ENCODE measurements around the gene ITGB7.
A peak's percentile ranks its signal among the peaks of the same experiment; 100 is the strongest.
"Not testable (repeated sequence)": the region's sequence is repeated elsewhere in the genome, so short reads cannot be mapped to it uniquely, and the experiment has no call there.

The ITGB7 gene

GRCh38 chr12:53217051-53217930, 10.2 kb upstream of the ITGB7 start:
- DNase-seq: no peak

GRCh38 chr12:53215497-53215896, 8.4 kb upstream of the ITGB7 start:
- no peak for DNase-seq

GRCh38 chr12:53214687-53215455, 7.8 kb upstream of the ITGB7 start:
- DNase-seq: no peak

- no peak for DNase-seq
Measured at GRCh38 chr12:53214221-53214620, 7.2 kb upstream of the ITGB7 start.

- DNase-seq: peak; percentile 80
Measured at GRCh38 chr12:53213348-53213747, 6.3 kb upstream of the ITGB7 start.

- no peak for DNase-seq
Measured at GRCh38 chr12:53212931-53213330, 5.9 kb upstream of the ITGB7 start.

GRCh38 chr12:53211476-53212381, 4.7 kb upstream of the ITGB7 start:
- no peak for DNase-seq

- DNase-seq: no peak
Measured at GRCh38 chr12:53210843-53211242, 3.8 kb upstream of the ITGB7 start.

GRCh38 chr12:53208877-53209463, 1.9 kb upstream of the ITGB7 start:
- no peak for DNase-seq

GRCh38 chr12:53208435-53208834, 1.4 kb upstream of the ITGB7 start:
- no peak for DNase-seq

GRCh38 chr12:53205747-53206419, 1.2 kb downstream of the ITGB7 start:
- no peak for DNase-seq

GRCh38 chr12:53204351-53204750, 2.7 kb downstream of the ITGB7 start:
- DNase-seq: no peak

GRCh38 chr12:53202316-53202715, 4.7 kb downstream of the ITGB7 start:
- not testable (repeated sequence) for DNase-seq

- DNase-seq: no peak
Measured at GRCh38 chr12:53201639-53202038, 5.4 kb downstream of the ITGB7 start.

- DNase-seq: no peak
Measured at GRCh38 chr12:53201177-53201541, 5.9 kb downstream of the ITGB7 start.

- no peak for DNase-seq
Measured at GRCh38 chr12:53200458-53201176, 6.4 kb downstream of the ITGB7 start.

GRCh38 chr12:53200107-53200457, 7.0 kb downstream of the ITGB7 start:
- DNase-seq: no peak

- DNase-seq: no peak
Measured at GRCh38 chr12:53199700-53200099, 7.4 kb downstream of the ITGB7 start.

GRCh38 chr12:53198486-53199110, 8.5 kb downstream of the ITGB7 start:
- no peak for DNase-seq

- no peak for DNase-seq
Measured at GRCh38 chr12:53197011-53197640, 9.9 kb downstream of the ITGB7 start.

- DNase-seq: no peak
Measured at GRCh38 chr12:53196486-53196885, 10.6 kb downstream of the ITGB7 start.
